RWPE2 (cell line): Measurements from ENCODE around the gene NRM.

Experiments
- ATAC-seq: fragments of 200-7000 bp; cut with Tn5 transposase; 3 replicates; pipeline ENCODE4 v1.9.1; 2021; ENCODE audit warnings: low read depth
- DNase-seq: peaks from one replicate; pipeline ENCODE4 v3.0.0-alpha.2; 2020; ENCODE audit warnings: low spot score
- H3K27ac ChIP-seq: fragments of 450-650 bp; 2 replicates; pipeline ENCODE4 v1.5.1; 2017; ENCODE audit warnings: mild to moderate bottlenecking; ENCODE audit not compliant: poor library complexity, severe bottlenecking
- H3K27me3 ChIP-seq: fragments of 250-450 bp; sonication (Bioruptor Pico); 2 replicates; pipeline ENCODE4 v1.5.1; 2021; ENCODE audit warnings: mild to moderate bottlenecking, moderate library complexity; ENCODE audit not compliant: insufficient read depth, poor library complexity, severe bottlenecking
- H3K36me3 ChIP-seq: fragments of 250-450 bp; sonication (Bioruptor Pico); 2 replicates; pipeline ENCODE4 v1.5.1; 2020; ENCODE audit warnings: low read depth, mild to moderate bottlenecking, moderate library complexity
- H3K4me1 ChIP-seq: fragments of 250-450 bp; sonication (Bioruptor Pico); 2 replicates; pipeline ENCODE4 v1.5.1; 2021; ENCODE audit warnings: mild to moderate bottlenecking, moderate library complexity; ENCODE audit not compliant: insufficient read depth, poor library complexity, severe bottlenecking
- H3K4me3 ChIP-seq: fragments of 250-450 bp; sonication (Bioruptor Pico); 2 replicates; pipeline ENCODE4 v1.5.1; 2021; ENCODE audit warnings: mild to moderate bottlenecking, moderate library complexity; ENCODE audit not compliant: severe bottlenecking
- H3K9me3 ChIP-seq: fragments of 250-450 bp; sonication (Bioruptor Pico); 2 replicates; pipeline ENCODE4 v1.5.1; 2021; ENCODE audit warnings: mild to moderate bottlenecking, moderate library complexity; ENCODE audit not compliant: severe bottlenecking
- TF ChIP-seq, protein P1 (sequence below): fragments of 450-650 bp; IDR thresholded peaks from one replicate; pipeline ENCODE4 v1.5.1; 2017; ENCODE audit warnings: mild to moderate bottlenecking, moderate library complexity; ENCODE audit not compliant: poor library complexity, severe bottlenecking

Gene NRM

GRCh38 chr6:30686009-30686907 is 4.5 kb downstream of the NRM start, which contains the start of gene PPP1R18:
Gene PPP1R18 (minus strand): TSS chr6:30686645. CDS start chr6:30686018, 627 bp downstream.
- Histone ChIP-seq H3K4me3 (peak within 1 kb of the TSS; percentile 86), H3K36me3 (peaks cover 36% of the 10 kb centered on the region), H3K27me3 (no peaks in the 10 kb centered on the region), H3K9me3 (no peaks in the 10 kb centered on the region), H3K4me1 (peaks cover 11% of the 10 kb centered on the region), H3K27ac (peak within 1 kb of the TSS; percentile 95)
- DNase-seq (peak; percentile 82), ATAC-seq (peak; percentile 13)
- TF ChIP-seq, protein P1, sequence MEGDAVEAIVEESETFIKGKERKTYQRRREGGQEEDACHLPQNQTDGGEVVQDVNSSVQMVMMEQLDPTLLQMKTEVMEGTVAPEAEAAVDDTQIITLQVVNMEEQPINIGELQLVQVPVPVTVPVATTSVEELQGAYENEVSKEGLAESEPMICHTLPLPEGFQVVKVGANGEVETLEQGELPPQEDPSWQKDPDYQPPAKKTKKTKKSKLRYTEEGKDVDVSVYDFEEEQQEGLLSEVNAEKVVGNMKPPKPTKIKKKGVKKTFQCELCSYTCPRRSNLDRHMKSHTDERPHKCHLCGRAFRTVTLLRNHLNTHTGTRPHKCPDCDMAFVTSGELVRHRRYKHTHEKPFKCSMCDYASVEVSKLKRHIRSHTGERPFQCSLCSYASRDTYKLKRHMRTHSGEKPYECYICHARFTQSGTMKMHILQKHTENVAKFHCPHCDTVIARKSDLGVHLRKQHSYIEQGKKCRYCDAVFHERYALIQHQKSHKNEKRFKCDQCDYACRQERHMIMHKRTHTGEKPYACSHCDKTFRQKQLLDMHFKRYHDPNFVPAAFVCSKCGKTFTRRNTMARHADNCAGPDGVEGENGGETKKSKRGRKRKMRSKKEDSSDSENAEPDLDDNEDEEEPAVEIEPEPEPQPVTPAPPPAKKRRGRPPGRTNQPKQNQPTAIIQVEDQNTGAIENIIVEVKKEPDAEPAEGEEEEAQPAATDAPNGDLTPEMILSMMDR, result no peak

GRCh38 chr6:30685157-30686008 is 5.4 kb downstream of the NRM start:
- H3K9me3 ChIP-seq, result no peaks in the 10 kb centered on the region
- ATAC-seq (no peak), DNase-seq (no peak)
- H3K27me3 ChIP-seq, result no peaks in the 10 kb centered on the region
- H3K36me3 ChIP-seq, result peaks cover 44% of the 10 kb centered on the region
- peak overlapping the region; percentile 95 for H3K27ac ChIP-seq
- TF ChIP-seq, protein P1, result peak; percentile 28
- peaks cover 11% of the 10 kb centered on the region for H3K4me1 ChIP-seq
- H3K4me3 ChIP-seq, result peak overlapping the region; percentile 86

DNA sequence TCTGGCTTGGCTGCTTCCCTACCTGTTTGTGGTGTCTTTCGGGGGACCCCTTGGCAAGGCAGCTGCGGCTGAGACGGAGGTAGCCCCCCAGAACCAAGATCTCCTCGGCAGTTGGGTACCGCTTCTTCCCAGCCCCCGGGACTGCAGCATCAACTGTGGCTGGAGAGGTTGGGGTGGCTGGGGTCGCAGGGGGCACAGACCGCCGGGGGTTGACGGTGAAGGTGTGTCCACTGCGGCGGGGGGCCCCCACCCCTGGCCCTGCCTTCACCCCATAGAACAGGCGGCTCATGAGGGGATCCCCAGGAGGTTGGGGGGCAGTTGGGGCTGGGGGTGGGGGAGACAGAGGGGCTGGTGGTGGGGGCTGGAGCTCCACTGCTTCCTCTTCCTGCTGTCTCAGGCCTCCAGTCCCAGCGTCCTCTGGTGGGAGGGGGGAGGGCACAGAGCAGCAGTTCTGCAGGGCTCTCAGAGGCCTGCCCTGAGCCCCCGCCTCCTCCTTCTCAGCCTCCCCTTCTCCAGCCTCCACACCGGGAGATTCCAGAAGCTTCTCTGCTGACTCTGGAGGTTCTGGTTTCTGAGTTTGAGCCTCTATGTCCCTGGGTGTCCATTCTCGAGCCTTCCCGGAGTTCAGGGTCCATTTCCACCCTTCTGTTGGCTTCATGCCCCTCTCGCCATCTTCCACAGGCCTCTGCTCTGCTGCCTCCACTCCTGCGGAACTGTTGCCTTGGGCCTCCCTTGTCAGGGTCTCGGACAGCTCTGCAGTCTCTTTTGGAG is 6.2 kb downstream of the NRM start:
- no peak for DNase-seq

DNA sequence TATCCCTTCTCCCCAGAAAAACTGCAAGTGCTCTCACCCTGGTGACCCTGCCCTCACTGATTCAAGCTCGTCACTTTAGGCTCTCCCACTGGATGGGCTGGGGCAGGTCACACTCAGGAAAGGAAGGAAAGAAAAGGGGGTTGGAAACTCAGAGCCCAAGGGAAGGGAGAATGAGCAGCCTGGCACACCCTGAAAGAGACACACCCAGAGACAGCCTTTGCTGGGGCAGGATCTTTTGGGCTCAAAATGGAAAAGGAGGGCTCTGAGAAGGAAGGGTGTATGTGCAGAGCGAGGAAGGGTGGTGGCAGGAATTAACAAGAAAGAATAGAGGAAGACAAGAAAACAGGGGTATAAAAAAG is 6.8 kb downstream of the NRM start:
- DNase-seq (no peak), ATAC-seq (no peak)
- H3K36me3 ChIP-seq, result peaks cover 57% of the 10 kb centered on the region
- TF ChIP-seq, protein P1, result no peak
- H3K9me3 ChIP-seq, result no peaks in the 10 kb centered on the region
- peak overlapping the region; percentile 95 for H3K27ac ChIP-seq
- H3K27me3 ChIP-seq, result no peaks in the 10 kb centered on the region
- H3K4me1 ChIP-seq, result peaks cover 18% of the 10 kb centered on the region
- H3K4me3 ChIP-seq, result peak overlapping the region; percentile 86

More for the DNA sequence above, 6.2 kb downstream of the NRM start:
- no peak for ATAC-seq
- Histone ChIP-seq H3K36me3 (peaks cover 52% of the 10 kb centered on the region), H3K4me1 (peaks cover 17% of the 10 kb centered on the region), H3K27me3 (no peaks in the 10 kb centered on the region), H3K9me3 (no peaks in the 10 kb centered on the region), H3K4me3 (peak overlapping the region; percentile 86), H3K27ac (peak overlapping the region; percentile 95)
- TF ChIP-seq, protein P1, result no peak
